ENCODE data around the gene BLOC1S6.

- TF ChIP-seq POLR2A (IDR thresholded peaks at IDR 0.05; ENCODE audit: low read length): no peak
- TF ChIP-seq GATA1 (IDR thresholded peaks at IDR 0.05; ENCODE audit: low read depth, low read length): no peak
These were observed 31.1 kb upstream of the BLOC1S6 start for GRCh38 chr15:45555934-45556608.
